SK-N-MC (cell line): ENCODE measurements around the gene DYNC1I1.

Experiments used
- DNase-seq: peaks from one replicate; pipeline ENCODE4 v3.0.0-alpha.2; 2011; ENCODE audit warnings: low read depth, low spot score
- H3K27ac ChIP-seq: fragments of 200-600 bp; sonication (generic); 2 replicates; pipeline ENCODE4 v1.5.1; 2016; ENCODE audit warnings: mixed run types
- H3K36me3 ChIP-seq: fragments of 200-600 bp; sonication (generic); 2 replicates; pipeline ENCODE4 v1.6.1; 2017; ENCODE audit warnings: antibody characterized with exemption, low read length, mixed read lengths; ENCODE audit not compliant: insufficient read depth
- H3K4me3 ChIP-seq: fragments of 200-600 bp; sonication (generic); 2 replicates; pipeline ENCODE4 v1.5.1; 2016
- H3K9ac ChIP-seq: fragments of 200-600 bp; sonication (generic); 2 replicates; pipeline ENCODE4 v1.8.0; 2017; ENCODE audit warnings: mixed run types, mixed read lengths; ENCODE audit not compliant: insufficient read length
- H3K9me3 ChIP-seq: fragments of 200-600 bp; sonication (generic); 2 replicates; pipeline ENCODE4 v1.6.1; 2017; ENCODE audit warnings: low read depth, mild to moderate bottlenecking, antibody characterized with exemption, low read length, moderate library complexity, mixed read lengths
- EZH2 ChIP-seq: fragments of 200-600 bp; sonication (generic); IDR thresholded peaks from one replicate; pipeline ENCODE4 v1.6.1; 2017; ENCODE audit warnings: antibody characterized with exemption
- FOXP2 ChIP-seq: optimal IDR thresholded peaks from 2 replicates; pipeline ENCODE3; 2011; ENCODE audit warnings: mild to moderate bottlenecking, moderate library complexity; ENCODE audit not compliant: insufficient read depth; ENCODE audit errors: extremely low read length, control extremely low read depth
- POLR2AphosphoS5 ChIP-seq: IDR thresholded peaks from 2 replicates; pipeline ENCODE4 v1.6.1; 2012; ENCODE audit warnings: mild to moderate bottlenecking, low read depth, low read length, borderline replicate concordance

The DYNC1I1 gene

GRCh38 chr7:95772298-95772770 lies at the start of gene DYNC1I1:
Gene DYNC1I1, plus strand, starts transcription at chr7:95772554. Its CDS starts 32,176 bp downstream, at chr7:95804730.
- H3K9me3 ChIP-seq: no peaks in the 10 kb centered on the region
- DNase-seq: no peak
- H3K36me3 ChIP-seq: no peaks in the 10 kb centered on the region
- TF ChIP-seq POLR2AphosphoS5 (no peak), FOXP2 (no peak), EZH2 (no peak)
- H3K9ac ChIP-seq: no peak within 1 kb of the TSS
- no peak within 1 kb of the TSS for H3K27ac ChIP-seq
- H3K4me3 ChIP-seq: peak within 1 kb of the TSS; percentile 82

GRCh38 chr7:95723583-95724180 lies 48.7 kb upstream of the DYNC1I1 start:
- Histone ChIP-seq H3K36me3 (no peaks in the 10 kb centered on the region), H3K9me3 (no peaks in the 10 kb centered on the region), H3K27ac (no peak overlapping the region), H3K4me3 (no peak overlapping the region), H3K9ac (no peak overlapping the region)
- TF ChIP-seq POLR2AphosphoS5 (no peak), EZH2 (no peak), FOXP2 (no peak)
- peak; percentile 16 for DNase-seq

- H3K4me3 ChIP-seq: no peak overlapping the region
- H3K9ac ChIP-seq: no peak overlapping the region
- H3K36me3 ChIP-seq: no peaks in the 10 kb centered on the region
- no peaks in the 10 kb centered on the region for H3K9me3 ChIP-seq
- no peak for TF ChIP-seq EZH2
- no peak for DNase-seq
- no peak overlapping the region for H3K27ac ChIP-seq
These were observed 47.1 kb upstream of the DYNC1I1 start for GRCh38 chr7:95725205-95725604.

- H3K9ac ChIP-seq: no peak overlapping the region
- TF ChIP-seq POLR2AphosphoS5: no peak
- no peak for TF ChIP-seq FOXP2
- TF ChIP-seq EZH2: no peak
- no peaks in the 10 kb centered on the region for H3K9me3 ChIP-seq
- no peak overlapping the region for H3K4me3 ChIP-seq
- H3K36me3 ChIP-seq: no peaks in the 10 kb centered on the region
- DNase-seq: no peak
- H3K27ac ChIP-seq: no peak overlapping the region
These were observed 41.7 kb upstream of the DYNC1I1 start for GRCh38 chr7:95730493-95731280.

- TF ChIP-seq POLR2AphosphoS5: no peak
- TF ChIP-seq EZH2: no peak
- no peak for TF ChIP-seq FOXP2
- no peaks in the 10 kb centered on the region for H3K9me3 ChIP-seq
These were observed 35.7 kb upstream of the DYNC1I1 start for GRCh38 chr7:95736635-95737034.

GRCh38 chr7:95737828-95738505 lies 34.4 kb upstream of the DYNC1I1 start:
- H3K9me3 ChIP-seq: no peaks in the 10 kb centered on the region
- H3K4me3 ChIP-seq: no peak overlapping the region
- H3K36me3 ChIP-seq: no peaks in the 10 kb centered on the region
- no peak overlapping the region for H3K9ac ChIP-seq
- H3K27ac ChIP-seq: no peak overlapping the region
- DNase-seq: no peak
- no peak for TF ChIP-seq EZH2
- TF ChIP-seq FOXP2: no peak
- no peak for TF ChIP-seq POLR2AphosphoS5

More at GRCh38 chr7:95736635-95737034, 35.7 kb upstream of the DYNC1I1 start:
- Histone ChIP-seq H3K27ac (no peak overlapping the region), H3K9ac (no peak overlapping the region), H3K4me3 (no peak overlapping the region), H3K36me3 (no peaks in the 10 kb centered on the region)
- no peak for DNase-seq

GRCh38 chr7:95749044-95749443 lies 23.3 kb upstream of the DYNC1I1 start:
- no peaks in the 10 kb centered on the region for H3K9me3 ChIP-seq
- H3K36me3 ChIP-seq: no peaks in the 10 kb centered on the region
- no peak overlapping the region for H3K27ac ChIP-seq
- no peak for TF ChIP-seq FOXP2
- TF ChIP-seq EZH2: no peak
- TF ChIP-seq POLR2AphosphoS5: no peak
- no peak for DNase-seq
- H3K9ac ChIP-seq: no peak overlapping the region
- no peak overlapping the region for H3K4me3 ChIP-seq

- H3K9me3 ChIP-seq: no peaks in the 10 kb centered on the region
- DNase-seq: no peak
- H3K4me3 ChIP-seq: no peak overlapping the region
- no peak overlapping the region for H3K27ac ChIP-seq
- H3K9ac ChIP-seq: no peak overlapping the region
- no peaks in the 10 kb centered on the region for H3K36me3 ChIP-seq
- TF ChIP-seq EZH2 (no peak), POLR2AphosphoS5 (no peak), FOXP2 (no peak)
These were observed 22.8 kb upstream of the DYNC1I1 start for GRCh38 chr7:95749515-95749914.
